Raji (cell line): ENCODE measurements around the gene SMC5.

Source experiments
- POLR2A ChIP-seq: IDR thresholded peaks from 2 replicates; pipeline ENCODE4 v1.6.1; 2011; ENCODE audit warnings: low read depth, low read length, control low read depth; ENCODE audit not compliant: insufficient read depth

Gene SMC5

GRCh38 chr9:70387663-70388062 is 128.9 kb downstream of the SMC5 start:
- no peak for TF ChIP-seq POLR2A

GRCh38 chr9:70389188-70389587 is 130.4 kb downstream of the SMC5 start:
- TF ChIP-seq POLR2A, result no peak

GRCh38 chr9:70389621-70390266 is 131.0 kb downstream of the SMC5 start:
- no peak for TF ChIP-seq POLR2A

- TF ChIP-seq POLR2A, result no peak
Measured at GRCh38 chr9:70390933-70391341, 132.2 kb downstream of the SMC5 start.

GRCh38 chr9:70392189-70392588 is 133.4 kb downstream of the SMC5 start:
- no peak for TF ChIP-seq POLR2A

GRCh38 chr9:70392850-70393249 is 134.1 kb downstream of the SMC5 start:
- no peak for TF ChIP-seq POLR2A

- TF ChIP-seq POLR2A, result no peak
Measured at GRCh38 chr9:70395652-70396051, 136.9 kb downstream of the SMC5 start.

- no peak for TF ChIP-seq POLR2A
Measured at GRCh38 chr9:70398145-70398556, 139.4 kb downstream of the SMC5 start.

- TF ChIP-seq POLR2A, result no peak
Measured at GRCh38 chr9:70399141-70399540, 140.4 kb downstream of the SMC5 start.

GRCh38 chr9:70400107-70400892 is 141.5 kb downstream of the SMC5 start:
- TF ChIP-seq POLR2A, result no peak

- TF ChIP-seq POLR2A, result no peak
Measured at GRCh38 chr9:70402213-70402612, 143.4 kb downstream of the SMC5 start.

- no peak for TF ChIP-seq POLR2A
Measured at GRCh38 chr9:70403166-70403565, 144.4 kb downstream of the SMC5 start.

- no peak for TF ChIP-seq POLR2A
Measured at GRCh38 chr9:70403618-70404025, 144.8 kb downstream of the SMC5 start.

- TF ChIP-seq POLR2A, result no peak
Measured at GRCh38 chr9:70404261-70404660, 145.5 kb downstream of the SMC5 start.
